Fibroblast of the conjunctiva (primary cell): ENCODE data around the gene MACROD2.
"Not testable (repeated sequence)": the region's sequence is repeated elsewhere in the genome, so short reads cannot be mapped to it uniquely, and the experiment has no call there.

ENCODE experiments used
- DNase-seq: peaks from one replicate; pipeline ENCODE4 v3.0.0-alpha.2; 2010; ENCODE audit warnings: low read depth

The MACROD2 gene

DNA sequence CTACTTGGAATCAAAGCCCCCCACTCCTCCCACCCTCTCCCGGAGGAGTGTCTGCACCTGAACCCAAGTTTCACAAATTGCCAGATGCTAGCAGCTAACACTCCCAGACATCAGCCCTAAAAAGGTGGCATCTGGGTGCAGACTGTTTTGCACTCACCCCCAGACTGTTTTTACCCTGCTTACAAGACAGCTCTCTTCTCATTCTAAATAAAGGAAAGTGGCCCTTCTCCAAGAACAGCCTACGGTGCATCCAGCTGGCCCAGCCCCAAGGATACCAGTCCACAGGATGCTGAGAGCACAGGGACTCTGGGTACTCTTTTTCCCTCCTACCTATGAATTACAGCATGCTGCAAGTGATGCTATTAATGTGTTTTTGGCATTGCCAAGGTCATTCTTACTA is 1184.1 kb downstream of the MACROD2 start:
- no peak for DNase-seq

DNA sequence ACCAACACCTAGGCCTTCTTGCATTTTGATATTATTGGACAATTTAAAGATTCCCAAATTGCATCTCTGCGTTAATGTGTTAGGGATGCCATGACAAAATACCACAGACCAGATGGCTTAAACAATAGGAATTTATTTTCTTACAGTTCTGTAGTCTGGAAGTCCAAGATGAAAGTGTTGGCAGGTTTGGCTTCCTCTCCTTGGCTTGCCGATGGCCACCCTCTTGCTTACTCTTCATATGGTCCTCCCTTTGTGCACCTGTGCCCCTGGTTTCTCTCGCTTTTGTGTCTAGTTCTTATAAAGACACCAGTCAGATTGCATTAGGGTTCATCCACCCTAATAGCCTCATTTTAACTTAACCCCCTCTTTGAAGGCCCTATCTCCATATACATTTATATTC is 1184.5 kb downstream of the MACROD2 start:
- DNase-seq, result no peak

DNA sequence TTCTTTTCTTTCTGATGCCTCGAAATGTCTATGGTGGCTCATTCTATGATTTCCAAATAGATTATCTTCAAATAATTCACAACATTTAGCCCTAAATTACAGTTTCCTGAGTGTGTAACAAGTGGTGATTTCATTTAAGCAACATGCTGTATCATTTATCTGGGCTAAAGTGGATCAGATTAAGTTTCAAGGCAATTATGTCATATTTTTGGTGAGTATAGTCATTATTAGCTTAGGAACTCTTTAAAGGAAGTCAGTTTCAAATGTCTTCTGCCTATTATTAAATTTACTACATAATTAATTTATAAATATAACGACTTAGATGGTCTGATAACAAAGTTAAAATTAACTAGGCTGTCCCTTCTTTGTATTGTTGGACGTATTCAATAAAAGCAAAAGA is 1190.0 kb downstream of the MACROD2 start:
- DNase-seq, result no peak

DNA sequence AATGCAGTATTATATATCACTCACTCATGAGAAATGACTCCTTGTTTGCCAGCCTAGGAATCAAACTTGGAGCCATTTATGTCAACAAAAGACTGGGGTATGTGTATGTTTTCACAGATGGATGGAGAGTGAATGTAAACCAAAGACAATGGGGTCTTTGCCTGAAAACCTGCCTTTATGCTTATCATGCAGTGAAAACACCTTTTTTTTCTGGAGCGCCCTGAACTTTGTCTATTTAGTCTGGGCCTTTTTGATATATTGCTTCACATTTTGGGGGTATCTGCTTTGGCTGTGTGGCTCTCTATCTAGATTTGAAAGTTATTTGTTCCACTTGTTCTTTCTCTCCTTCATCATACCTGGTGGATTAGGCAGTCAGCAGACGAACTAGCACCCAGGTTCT is 1190.6 kb downstream of the MACROD2 start:
- DNase-seq, result no peak

DNA sequence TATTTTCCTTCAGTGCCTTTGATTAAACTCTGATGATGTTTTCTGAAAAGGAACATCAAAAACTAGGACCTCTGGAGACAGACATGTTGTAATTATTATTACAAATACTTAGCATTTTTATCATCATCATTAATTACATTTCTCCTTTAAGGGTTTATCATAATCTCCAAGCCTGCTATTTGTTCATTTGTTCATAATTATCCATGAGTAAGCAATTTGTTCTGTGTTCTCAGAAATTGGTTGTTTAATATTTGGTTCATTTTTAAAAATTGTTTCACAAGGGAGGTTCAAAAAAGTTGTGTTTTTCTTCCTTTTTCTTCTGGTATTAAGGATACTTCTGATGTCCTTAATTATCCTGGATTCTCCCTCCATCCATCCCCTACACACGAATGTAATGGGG is 1192.3 kb downstream of the MACROD2 start:
- DNase-seq, result no peak

DNA sequence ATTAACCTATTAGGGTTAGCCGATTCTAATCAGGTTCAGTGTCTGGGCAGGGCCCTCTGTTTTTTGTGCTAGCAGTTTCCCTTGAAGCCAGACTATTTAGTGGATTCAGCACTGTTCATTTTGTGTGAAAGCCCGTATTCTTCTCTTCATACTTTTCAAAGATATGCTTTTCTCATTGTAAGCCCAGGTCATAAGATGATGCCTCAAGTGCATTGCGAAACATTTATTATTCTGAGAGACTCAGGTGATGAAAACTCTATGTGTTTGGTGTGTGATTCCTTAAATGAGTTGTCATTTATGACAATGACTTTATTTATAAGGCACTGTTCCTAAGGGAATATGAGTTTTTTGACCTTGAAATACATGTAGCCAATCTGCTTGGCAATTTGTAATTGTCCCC is 1193.1 kb downstream of the MACROD2 start:
- no peak for DNase-seq

DNA sequence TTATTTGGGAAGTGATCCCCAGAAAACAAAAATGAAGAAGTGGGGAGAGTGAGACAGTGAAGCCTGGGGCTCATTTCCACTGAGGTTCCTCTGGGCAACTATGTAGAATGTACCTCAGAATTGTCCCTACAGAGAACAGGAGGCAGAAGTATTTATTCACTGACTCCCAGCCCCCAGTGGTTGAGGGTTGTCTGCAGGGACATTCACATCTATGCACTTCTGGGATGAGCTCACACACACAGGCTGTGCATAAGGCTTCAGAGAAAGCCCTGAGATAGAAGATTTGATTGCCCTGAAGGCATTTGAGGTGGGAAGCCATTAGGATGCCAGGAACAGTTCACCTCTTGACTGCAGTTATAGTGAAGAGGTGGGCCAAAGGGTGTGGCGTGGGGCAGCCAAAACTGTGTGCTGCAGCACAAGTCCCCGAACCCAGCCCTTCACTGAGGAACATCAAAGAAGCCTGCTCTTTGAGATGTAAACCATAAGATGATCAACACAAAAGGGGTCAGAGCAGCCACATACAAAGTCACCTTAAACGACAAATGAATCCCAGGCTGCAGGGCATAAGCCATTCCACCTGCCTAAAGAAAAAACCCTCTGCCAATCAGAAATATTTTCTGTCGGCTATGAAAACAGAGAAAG is 1195.9 kb downstream of the MACROD2 start:
- DNase-seq, result no peak

DNA sequence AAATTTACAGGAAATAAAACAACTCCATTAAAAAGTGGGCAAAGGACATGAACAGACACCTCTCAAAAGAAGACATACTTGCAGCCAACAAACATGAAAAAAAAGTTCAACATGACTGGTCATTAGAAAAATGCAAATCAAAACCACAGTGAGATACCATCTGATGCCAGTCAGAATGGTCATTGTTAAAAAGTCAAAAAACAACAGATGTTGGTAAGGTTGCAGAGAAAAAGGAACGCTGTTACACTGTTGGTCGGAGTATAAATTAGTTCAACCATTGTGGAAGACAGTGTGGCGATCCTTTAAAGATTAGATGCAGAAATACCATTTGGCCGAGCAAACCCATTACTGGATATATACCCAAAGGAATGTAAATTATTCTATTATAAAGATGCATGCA is 1200.1 kb downstream of the MACROD2 start:
- DNase-seq, result no peak

DNA sequence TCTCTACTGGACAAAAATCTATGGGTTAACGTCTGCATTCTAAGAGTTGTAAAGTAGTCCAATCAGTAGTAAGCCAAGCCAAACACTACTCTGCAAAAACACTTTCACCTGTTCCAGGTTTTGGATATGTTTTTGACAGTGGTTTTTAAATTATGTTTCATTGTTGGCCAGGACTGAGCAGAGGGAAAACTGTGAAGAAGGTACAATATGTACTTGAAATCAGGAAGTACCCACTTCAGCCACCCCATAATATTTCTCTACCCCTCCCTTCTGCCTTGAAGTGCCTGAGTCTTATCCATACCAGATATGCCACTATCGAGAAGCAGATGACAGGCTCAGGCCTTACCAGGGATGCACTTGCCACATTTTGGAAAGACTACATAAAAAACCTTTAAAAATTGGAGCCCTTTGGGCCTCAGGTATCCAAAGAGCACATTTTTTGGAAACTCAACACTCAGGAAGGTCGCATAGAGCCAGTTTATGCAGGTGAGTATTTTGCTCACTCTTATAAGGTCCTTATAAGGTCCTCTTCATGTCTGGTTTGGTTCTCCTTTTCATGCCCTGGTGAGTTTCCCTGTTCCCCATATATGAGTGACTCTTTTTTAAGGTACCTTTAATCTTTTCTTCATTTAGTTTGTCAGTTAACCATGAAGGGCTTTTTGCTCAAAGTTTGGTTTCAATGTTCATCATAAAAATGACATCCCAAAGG is 1201.4 kb downstream of the MACROD2 start:
- no peak for DNase-seq

DNA sequence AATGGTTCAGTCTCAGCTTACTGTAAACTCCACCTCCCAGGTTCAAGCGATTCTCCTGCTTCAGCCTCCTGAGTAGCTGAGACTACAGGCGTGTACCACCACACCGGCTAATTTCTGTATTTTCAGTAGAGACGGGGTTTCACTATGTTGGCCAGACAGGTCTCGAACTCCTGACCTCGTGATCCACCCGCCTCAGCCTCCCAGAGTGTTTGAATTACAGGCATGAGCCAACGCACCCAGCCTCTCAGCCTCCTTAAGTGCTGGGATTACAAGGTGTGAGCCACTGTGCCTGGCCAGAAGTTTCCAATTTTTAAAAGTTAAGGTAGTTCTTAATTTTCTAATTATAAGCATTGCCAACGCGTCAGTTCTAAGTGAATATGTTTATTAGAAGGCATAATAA is 1202.7 kb downstream of the MACROD2 start:
- DNase-seq, result not testable (repeated sequence)

DNA sequence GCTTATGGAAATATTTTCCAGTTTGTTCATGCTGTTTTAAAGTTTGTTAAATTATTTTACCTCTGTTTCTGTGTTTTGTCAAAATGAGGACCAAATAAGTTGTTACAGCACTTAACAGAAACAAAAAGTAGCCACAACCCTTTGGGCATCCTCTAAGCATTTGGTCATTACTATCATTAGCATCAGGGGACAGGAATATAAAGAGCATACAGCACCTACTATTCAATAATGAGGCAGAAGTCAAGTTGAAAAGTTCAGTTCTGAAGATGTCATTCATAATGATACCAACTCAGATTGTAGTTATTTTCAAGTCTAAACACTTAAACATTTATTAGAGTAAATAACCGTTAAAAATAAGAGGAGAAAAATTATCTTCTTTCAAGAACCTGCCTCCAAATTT is 1204.4 kb downstream of the MACROD2 start:
- no peak for DNase-seq

DNA sequence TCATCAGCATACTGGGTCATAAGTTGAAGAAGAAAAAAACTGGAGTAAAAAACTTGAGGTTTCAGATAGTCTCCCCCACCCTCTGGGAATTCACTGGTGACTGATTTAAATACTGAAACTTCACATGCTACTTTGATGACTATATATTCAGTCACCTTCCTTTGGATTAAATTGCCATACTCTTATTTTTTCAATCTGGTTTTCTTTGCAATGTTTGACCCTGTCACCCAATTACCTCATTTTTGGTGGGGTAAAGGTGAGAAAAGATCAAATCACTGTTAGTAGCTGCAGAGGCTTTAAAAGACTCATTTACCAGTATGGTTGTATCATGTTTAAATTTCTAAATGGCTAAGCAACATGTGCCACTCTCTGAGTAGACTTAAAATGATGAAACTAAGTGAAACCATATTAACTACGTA is 1204.8 kb downstream of the MACROD2 start:
- no peak for DNase-seq

DNA sequence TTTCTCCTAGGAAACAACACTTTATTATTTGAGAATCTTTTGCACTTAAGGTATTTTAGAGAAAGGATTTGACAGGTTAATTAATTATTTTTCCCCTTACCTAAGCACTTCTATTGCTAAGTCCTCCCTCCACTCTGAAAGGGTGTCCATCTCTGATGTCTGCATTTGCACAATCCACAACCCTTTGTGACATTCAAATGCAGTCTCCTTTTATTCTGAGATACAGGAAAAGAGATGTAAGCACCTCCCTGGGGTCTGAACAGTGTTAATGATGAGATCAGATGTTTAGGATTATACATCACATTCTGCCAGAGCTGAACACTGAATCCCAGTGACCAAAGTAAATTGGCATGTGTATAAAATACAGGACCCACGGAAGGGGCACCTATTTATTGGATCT is 1206.3 kb downstream of the MACROD2 start:
- DNase-seq, result no peak

DNA sequence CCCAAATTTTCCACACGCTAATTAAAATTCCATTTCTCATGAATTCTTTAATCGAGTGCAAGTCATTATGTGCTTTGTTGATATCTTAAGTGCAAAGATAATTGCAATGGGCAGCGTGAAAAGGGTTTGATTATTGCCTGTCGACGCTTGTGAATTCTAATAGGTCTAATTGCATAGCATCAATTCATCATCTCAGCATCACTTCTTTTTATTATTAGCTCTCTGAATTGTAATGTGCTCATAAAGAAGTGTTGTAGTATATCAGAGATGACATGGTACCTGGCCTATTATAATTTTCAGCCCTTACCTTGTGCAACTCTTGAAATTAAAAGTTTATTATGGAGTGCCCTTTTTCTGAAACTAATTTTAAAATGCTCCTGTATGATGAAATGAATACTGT is 1208.9 kb downstream of the MACROD2 start:
- no peak for DNase-seq

DNA sequence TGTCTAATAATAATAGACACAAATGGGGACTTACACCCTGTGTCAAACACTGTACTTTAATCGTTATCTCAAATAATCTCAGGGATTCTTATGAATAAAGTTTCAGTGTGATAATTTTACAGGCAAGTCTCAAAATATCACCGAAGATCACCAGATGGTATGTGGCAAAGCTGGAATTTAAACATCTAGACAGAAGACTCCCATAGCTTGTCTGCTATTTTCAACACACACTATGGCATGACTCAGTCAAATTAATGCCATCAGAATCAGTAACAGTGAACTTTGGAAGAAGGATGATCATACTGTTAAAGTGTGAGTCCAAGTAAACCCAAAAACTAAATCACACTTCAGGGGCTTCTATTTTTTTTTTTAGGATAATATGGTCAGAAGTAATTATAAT is 1209.7 kb downstream of the MACROD2 start:
- DNase-seq, result no peak

DNA sequence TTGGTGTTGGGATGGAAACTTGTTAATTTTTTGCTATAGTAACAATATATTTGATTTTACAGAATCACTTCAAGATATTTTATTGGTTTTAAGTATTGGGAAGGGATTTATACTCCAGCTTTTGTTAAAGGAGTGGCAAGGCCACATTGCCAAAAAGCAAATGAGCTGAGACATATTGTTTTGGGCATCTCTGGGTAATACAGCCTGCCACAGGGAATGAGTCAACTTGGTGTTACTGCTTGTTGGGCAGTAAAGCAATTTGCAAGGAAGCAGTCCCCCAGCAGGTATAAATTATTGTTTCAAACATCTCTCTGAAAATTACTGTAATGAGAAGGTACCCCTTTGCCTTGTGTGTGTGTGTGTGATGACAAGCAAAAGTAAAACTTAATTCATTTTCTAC is 1210.4 kb downstream of the MACROD2 start:
- no peak for DNase-seq

DNA sequence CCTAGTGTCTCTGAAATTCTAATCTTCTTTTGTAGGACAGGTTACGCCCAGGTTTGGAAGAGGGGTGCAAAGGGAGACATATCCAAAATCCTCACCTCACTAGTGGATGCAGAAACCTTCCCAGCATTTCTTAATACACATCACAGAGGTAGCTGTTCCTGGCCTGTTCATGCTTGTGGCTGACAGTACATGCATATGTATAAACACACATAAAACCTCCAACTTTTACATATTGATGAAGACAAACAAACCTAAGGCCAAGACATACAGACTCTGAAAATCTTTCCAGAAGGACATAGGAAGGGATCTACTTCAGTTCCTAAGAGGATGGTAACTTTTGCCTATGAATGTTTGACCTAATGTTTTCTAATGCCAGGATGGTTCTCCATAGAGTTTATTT is 1214.2 kb downstream of the MACROD2 start:
- DNase-seq, result no peak

DNA sequence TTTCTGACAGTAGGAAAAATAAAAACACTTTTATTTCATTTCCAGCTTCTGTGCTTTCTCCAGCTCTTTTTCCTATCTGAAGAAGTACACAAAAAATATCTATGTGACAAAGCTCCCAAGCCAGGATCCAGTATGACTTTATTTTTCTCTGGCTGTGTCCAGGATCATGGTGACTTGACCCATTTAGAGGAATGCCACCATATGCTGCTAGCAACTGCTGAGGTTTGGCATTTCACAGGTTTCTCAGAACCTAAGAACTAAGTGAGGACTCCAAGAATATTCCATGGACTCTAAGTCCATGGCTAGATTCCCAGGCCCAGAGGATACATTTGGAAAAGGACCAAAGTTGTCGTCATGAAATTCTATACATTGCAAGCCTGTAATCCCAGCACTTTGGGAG is 1218.7 kb downstream of the MACROD2 start:
- no peak for DNase-seq

DNA sequence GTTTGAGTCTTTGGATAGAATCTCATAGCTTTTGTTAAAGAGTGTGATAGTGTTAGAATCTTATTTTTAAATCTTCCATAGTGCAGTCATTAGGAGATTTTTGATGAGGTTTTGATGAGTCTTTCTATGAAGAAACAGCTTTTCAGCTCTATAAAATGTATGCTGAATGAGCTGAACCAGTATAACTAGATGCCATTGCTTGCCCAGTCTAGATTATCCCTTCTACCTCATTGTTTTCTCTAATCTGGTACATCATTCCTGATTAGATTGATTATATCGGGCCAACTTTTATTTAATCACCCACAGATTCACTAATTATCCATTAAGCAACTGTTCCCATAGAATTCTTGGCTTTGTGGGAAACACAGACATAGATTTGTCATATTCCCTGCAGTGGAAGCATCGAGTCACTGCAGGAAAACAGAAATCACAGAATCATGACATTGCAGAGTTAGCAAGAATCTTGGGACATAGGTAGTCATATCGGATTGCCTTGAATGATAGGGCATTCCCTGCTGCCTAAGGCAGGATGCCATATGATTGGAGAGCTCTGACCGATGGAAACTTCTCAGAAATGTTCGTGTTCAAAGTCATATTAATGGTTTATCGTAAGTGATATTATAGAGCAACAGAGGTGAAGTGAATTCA is 1224.8 kb downstream of the MACROD2 start:
- DNase-seq, result no peak

DNA sequence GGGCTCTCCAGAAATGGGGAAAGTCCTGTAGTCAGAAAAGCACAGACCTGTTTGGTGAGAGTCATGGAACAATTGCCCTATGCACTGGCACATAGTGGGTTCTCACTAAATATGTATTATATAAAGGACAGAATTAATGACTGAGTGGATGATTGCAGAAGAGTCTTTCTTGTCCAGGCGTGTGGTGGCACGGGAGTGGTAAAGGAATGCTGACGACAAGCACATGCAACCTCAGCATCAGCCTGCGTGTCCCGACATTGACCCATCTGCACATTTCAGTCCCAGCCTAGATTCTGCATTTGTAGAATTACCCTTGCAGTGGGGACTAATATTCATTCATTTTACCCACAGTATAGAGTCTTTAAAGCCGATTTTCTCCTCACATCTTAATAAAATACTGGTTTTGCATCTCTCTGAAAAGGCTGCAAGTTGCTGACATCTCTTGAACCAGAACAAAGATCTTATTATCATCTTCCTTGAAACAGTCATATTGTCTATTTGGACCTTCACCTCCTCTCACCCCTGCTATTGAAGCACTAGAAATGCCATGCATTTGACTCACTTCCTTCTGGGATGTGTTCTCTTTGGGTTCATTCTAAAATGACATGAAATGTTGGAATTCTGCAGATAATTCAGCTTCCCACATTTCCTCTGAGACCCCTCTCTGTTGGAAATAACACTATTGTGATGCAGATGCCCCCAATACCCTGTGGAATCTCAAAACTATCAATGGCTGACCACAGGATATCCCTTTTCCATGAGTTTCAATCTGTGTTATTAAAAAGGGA is 1225.7 kb downstream of the MACROD2 start:
- DNase-seq, result no peak

DNA sequence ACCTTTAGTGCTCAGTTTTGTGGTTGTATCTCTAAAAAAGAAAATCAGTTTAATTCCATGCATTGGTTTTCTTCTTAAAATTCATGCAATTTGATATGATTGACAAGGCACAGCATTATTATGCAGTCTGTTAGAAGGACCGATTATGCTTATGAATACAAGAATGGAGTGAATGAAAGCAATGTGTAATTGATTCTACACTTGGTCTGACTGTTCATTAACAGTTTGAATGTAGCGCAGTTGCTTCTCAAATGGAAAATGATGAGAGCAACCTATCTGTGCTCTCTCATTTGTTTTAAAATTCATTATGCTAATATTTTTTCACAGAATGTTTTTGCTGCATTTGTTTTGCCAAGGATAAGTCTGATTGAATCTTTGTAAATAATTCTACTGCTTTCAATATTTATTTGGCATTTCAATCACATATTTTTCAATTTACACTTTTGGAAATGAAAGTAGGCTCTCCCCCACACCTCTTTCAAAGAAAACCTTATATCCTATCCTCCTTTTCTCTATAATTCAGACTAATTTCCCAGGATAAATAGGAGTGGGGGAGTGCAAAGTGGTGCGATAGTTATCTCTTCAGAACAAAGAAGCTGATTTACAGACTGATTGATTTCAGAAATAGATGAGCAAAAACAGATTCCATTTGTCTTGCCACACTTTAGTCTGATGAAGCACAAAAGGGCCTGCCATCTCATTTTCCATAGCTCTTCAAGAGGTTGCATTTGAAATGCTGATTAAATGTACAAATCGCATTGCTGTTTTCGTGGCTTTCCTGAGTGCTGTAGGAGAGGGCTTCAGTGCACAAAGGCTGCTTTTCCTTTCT is 1227.4 kb downstream of the MACROD2 start:
- DNase-seq, result no peak

DNA sequence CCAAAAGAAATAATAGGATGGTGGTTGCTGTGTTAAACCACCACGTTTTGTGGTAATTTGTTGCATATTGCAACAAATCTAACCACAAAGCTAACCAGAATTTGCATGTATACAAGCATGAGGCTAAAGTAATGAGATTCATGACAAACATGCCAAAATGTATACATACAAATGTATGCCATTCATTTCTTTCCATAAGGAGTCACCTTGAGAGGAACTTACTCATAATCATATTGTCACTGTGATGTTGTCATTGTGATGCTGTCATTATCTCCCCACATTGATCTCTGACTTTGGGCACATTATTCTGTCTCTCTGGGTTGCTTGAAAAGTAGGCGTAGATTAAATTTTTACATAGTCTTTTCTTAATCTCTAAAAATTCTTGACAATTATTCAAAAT is 1228.9 kb downstream of the MACROD2 start:
- DNase-seq, result no peak
